ENCODE measurements around the gene KRTAP5-10.
A peak's percentile ranks its signal among the peaks of the same experiment; 100 is the strongest.

Gene KRTAP5-10

GRCh38 chr11:71555508-71555907, 9.9 kb upstream of the KRTAP5-10 start:
- TF ChIP-seq CTCF (IDR thresholded peaks at IDR 0.05; ENCODE audit: low read depth, low read length, missing control alignments), result no peak
- in situ Hi-C loops (cut with HindIII; ENCODE audit: low sequenced_read_pairs), result no loop called here
- no peak for DNase-seq (ENCODE audit: low read depth)

GRCh38 chr11:71556018-71556417, 9.3 kb upstream of the KRTAP5-10 start:
- in situ Hi-C loops (cut with HindIII; ENCODE audit: low sequenced_read_pairs), result no loop called here
- DNase-seq (ENCODE audit: low read depth), result no peak
- TF ChIP-seq CTCF (IDR thresholded peaks at IDR 0.05; ENCODE audit: low read depth, low read length, missing control alignments), result no peak
- H3K4me3 ChIP-seq (ENCODE audit: low read depth, low read length), result no peak overlapping the region

More at GRCh38 chr11:71555508-71555907, 9.9 kb upstream of the KRTAP5-10 start:
- H3K4me3 ChIP-seq (ENCODE audit: low read depth, low read length), result no peak overlapping the region

GRCh38 chr11:71557257-71557656, 8.1 kb upstream of the KRTAP5-10 start:
- in situ Hi-C loops (cut with HindIII; ENCODE audit: low sequenced_read_pairs), result no loop called here
- DNase-seq (ENCODE audit: low read depth), result no peak
- no peak for TF ChIP-seq CTCF (IDR thresholded peaks at IDR 0.05; ENCODE audit: low read depth, low read length, missing control alignments)

GRCh38 chr11:71558996-71559395, 6.4 kb upstream of the KRTAP5-10 start:
- DNase-seq (ENCODE audit: low read depth), result no peak
- in situ Hi-C loops (cut with HindIII; ENCODE audit: low sequenced_read_pairs), result no loop called here
- no peak overlapping the region for H3K4me3 ChIP-seq (ENCODE audit: low read depth, low read length)
- no peak for TF ChIP-seq CTCF (IDR thresholded peaks at IDR 0.05; ENCODE audit: low read depth, low read length, missing control alignments)

More at GRCh38 chr11:71557257-71557656, 8.1 kb upstream of the KRTAP5-10 start:
- no peak overlapping the region for H3K4me3 ChIP-seq (ENCODE audit: low read depth, low read length)

GRCh38 chr11:71562120-71562519, 3.2 kb upstream of the KRTAP5-10 start:
- no peak for TF ChIP-seq CTCF (IDR thresholded peaks at IDR 0.05; ENCODE audit: low read depth, low read length, missing control alignments)
- no peak for DNase-seq (ENCODE audit: low read depth)
- no peak overlapping the region for H3K4me3 ChIP-seq (ENCODE audit: low read depth, low read length)
- in situ Hi-C loops (cut with HindIII; ENCODE audit: low sequenced_read_pairs), result no loop called here

GRCh38 chr11:71563406-71563805, 2.0 kb upstream of the KRTAP5-10 start:
- DNase-seq (ENCODE audit: low read depth), result no peak
- in situ Hi-C loops (cut with HindIII; ENCODE audit: low sequenced_read_pairs), result no loop called here
- H3K4me3 ChIP-seq (ENCODE audit: low read depth, low read length), result no peak overlapping the region
- peak; percentile 48 for TF ChIP-seq CTCF (IDR thresholded peaks at IDR 0.05; ENCODE audit: low read depth, low read length, missing control alignments)

- TF ChIP-seq CTCF (IDR thresholded peaks at IDR 0.05; ENCODE audit: low read depth, low read length, missing control alignments), result no peak
- H3K4me3 ChIP-seq (ENCODE audit: low read depth, low read length), result no peak overlapping the region
- in situ Hi-C loops (cut with HindIII; ENCODE audit: low sequenced_read_pairs), result no loop called here
- DNase-seq (ENCODE audit: low read depth), result no peak
Observed at GRCh38 chr11:71564430-71564829, 933 bp upstream of the KRTAP5-10 start.
